WI38 (cell line): Measurements from ENCODE around the gene CCDC66.

Experiments used
- H3K4me3 ChIP-seq: 2 replicates; pipeline ENCODE4 v1.5.1; 2011; ENCODE audit warnings: low read depth, mild to moderate bottlenecking, control low read depth, low read length
- TF ChIP-seq, protein P1 (sequence below): IDR thresholded peaks from 2 replicates; pipeline ENCODE4 v1.5.1; 2012; ENCODE audit warnings: low read depth, mild to moderate bottlenecking, control low read depth, low read length

Gene CCDC66

DNA sequence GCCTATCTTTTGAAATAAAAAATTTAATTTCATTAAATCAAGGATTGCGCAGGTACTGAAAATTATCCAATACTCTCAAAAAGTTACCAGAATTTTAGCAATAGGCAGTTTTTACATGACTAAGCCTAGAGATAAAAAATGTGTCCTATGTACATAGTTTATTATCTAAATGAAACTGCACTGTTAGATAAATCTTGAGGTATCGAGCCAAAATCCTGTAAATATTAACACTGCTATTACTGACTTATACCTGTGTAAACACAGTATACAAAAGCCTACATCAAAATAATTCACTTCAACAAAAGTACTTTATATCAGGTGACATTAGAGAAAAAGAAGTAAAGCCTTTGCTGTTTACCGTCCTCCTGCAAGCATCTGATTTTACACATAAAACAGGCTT is 65.4 kb downstream of the CCDC66 start:
- TF ChIP-seq, protein P1, sequence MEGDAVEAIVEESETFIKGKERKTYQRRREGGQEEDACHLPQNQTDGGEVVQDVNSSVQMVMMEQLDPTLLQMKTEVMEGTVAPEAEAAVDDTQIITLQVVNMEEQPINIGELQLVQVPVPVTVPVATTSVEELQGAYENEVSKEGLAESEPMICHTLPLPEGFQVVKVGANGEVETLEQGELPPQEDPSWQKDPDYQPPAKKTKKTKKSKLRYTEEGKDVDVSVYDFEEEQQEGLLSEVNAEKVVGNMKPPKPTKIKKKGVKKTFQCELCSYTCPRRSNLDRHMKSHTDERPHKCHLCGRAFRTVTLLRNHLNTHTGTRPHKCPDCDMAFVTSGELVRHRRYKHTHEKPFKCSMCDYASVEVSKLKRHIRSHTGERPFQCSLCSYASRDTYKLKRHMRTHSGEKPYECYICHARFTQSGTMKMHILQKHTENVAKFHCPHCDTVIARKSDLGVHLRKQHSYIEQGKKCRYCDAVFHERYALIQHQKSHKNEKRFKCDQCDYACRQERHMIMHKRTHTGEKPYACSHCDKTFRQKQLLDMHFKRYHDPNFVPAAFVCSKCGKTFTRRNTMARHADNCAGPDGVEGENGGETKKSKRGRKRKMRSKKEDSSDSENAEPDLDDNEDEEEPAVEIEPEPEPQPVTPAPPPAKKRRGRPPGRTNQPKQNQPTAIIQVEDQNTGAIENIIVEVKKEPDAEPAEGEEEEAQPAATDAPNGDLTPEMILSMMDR: no peak
- H3K4me3 ChIP-seq: no peak overlapping the region

DNA sequence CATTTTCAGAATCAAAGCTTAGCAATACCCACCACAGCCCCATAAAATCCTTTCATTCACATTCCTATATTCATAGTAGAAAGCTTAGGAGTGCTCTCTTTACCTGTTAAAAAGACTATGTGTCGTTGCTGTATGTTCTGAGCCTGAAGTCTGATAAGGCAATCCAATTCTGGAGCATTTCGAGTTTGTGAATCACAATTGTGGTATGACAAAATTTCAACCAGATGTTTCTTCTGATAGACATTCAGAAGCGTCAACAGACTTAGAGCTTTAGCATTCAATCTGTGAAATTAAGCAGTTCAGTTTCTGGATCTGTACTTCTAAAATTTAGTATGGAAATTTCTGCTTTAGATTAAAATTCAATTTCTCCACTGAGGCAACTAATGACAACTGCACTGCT is 67.8 kb downstream of the CCDC66 start:
- TF ChIP-seq, protein P1: no peak
- no peak overlapping the region for H3K4me3 ChIP-seq

DNA sequence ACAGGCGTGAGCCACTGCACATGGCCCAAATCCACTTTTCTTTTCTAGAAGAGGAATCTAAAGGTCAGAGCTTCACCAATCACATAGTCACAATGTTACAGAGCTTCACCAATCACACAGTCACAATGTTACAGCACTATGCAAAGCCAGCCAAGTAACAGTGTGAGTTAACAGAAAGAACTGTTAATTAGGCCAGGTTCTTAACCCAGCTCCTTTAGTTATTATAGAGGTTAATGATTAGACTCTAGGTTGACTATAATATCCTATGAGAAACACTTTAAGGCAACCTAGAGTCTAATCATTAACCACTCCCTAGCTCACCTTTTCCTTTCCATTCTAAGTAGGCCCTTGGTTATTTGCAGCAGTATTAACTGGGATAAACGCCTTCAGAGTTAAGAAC is 72.1 kb downstream of the CCDC66 start:
- TF ChIP-seq, protein P1: no peak
- no peak overlapping the region for H3K4me3 ChIP-seq

- H3K4me3 ChIP-seq: no peak overlapping the region
- TF ChIP-seq, protein P1: no peak
Measured at GRCh38 chr3:56629451-56629850, 72.5 kb downstream of the CCDC66 start.

GRCh38 chr3:56630966-56631365 is 74.0 kb downstream of the CCDC66 start:
- H3K4me3 ChIP-seq: no peak overlapping the region
- TF ChIP-seq, protein P1: no peak

DNA sequence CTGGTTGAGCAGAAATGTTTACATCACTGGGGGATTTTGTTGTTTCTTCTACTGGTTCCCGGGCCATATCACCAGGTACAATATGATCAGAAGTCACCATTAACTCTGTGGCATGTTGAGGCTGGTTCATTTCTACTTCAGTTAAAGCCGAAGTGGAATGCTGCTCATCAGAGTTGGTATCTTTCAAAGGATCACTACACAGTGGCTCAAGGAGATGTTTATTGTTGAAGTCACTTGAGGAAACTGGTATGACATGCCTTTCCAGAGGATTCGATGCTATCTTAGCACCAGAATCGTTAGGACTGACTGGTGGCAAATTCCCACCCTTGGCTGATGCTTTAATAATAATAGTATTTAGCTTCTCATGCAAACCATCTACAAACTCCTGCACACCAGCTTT is 76.2 kb downstream of the CCDC66 start:
- TF ChIP-seq, protein P1: no peak
- no peak overlapping the region for H3K4me3 ChIP-seq

- TF ChIP-seq, protein P1: no peak
- H3K4me3 ChIP-seq: no peak overlapping the region
Measured at GRCh38 chr3:56633602-56634535, 76.9 kb downstream of the CCDC66 start.
